BE2C (cell line): ENCODE results near the gene DNAH14.

Experiments
- DNase-seq: peaks from one replicate; pipeline ENCODE4 v3.0.0-alpha.2; 2020
- H3K27me3 ChIP-seq: fragments of 250-450 bp; sonication (Bioruptor Pico); 2 replicates; pipeline ENCODE4 v1.5.1; 2020; ENCODE audit warnings: mild to moderate bottlenecking
- H3K36me3 ChIP-seq: fragments of 250-450 bp; sonication (Bioruptor Pico); 2 replicates; pipeline ENCODE4 v1.5.1; 2020; ENCODE audit warnings: mild to moderate bottlenecking
- H3K4me1 ChIP-seq: fragments of 250-450 bp; sonication (Bioruptor Pico); 2 replicates; pipeline ENCODE4 v1.5.1; 2020
- H3K4me3 ChIP-seq: 2 replicates; pipeline ENCODE4 v1.5.1; 2011; ENCODE audit warnings: low read depth, low read length
- H3K9me3 ChIP-seq: fragments of 250-450 bp; sonication (Bioruptor Pico); 2 replicates; pipeline ENCODE4 v1.5.1; 2020
- TF ChIP-seq, protein P1 (sequence below): IDR thresholded peaks from 2 replicates; pipeline ENCODE4 v1.5.1; 2012; ENCODE audit warnings: mild to moderate bottlenecking, low read depth, low read length

Gene DNAH14

DNA sequence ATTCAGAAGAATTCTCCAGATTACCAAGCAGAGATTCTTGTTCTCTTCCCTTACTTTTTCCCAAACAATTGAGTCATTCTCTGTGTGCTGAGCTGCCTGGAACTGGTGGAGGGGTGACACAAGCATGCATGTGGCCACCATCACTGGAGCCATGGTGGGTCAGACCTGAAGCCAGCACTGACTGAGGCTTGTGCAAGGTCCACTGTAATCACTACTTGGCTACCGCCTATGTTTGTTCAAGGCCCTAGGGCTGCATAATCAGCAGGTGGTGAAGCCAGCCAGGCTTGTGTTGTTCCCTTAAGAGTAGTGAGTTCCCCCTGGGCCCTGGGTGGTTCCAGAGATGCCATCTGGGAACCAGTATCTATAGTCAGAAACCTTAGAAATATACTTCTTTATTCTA is 183.8 kb downstream of the DNAH14 start:
- Histone ChIP-seq H3K36me3 (no peaks in the 10 kb centered on the region), H3K4me1 (no peaks in the 10 kb centered on the region), H3K9me3 (no peaks in the 10 kb centered on the region; the same call in 1 of the 2 replicates), H3K27me3 (no peaks in the 10 kb centered on the region), H3K4me3 (no peak overlapping the region)
- TF ChIP-seq, protein P1, sequence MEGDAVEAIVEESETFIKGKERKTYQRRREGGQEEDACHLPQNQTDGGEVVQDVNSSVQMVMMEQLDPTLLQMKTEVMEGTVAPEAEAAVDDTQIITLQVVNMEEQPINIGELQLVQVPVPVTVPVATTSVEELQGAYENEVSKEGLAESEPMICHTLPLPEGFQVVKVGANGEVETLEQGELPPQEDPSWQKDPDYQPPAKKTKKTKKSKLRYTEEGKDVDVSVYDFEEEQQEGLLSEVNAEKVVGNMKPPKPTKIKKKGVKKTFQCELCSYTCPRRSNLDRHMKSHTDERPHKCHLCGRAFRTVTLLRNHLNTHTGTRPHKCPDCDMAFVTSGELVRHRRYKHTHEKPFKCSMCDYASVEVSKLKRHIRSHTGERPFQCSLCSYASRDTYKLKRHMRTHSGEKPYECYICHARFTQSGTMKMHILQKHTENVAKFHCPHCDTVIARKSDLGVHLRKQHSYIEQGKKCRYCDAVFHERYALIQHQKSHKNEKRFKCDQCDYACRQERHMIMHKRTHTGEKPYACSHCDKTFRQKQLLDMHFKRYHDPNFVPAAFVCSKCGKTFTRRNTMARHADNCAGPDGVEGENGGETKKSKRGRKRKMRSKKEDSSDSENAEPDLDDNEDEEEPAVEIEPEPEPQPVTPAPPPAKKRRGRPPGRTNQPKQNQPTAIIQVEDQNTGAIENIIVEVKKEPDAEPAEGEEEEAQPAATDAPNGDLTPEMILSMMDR = no peak
- DNase-seq = no peak

DNA sequence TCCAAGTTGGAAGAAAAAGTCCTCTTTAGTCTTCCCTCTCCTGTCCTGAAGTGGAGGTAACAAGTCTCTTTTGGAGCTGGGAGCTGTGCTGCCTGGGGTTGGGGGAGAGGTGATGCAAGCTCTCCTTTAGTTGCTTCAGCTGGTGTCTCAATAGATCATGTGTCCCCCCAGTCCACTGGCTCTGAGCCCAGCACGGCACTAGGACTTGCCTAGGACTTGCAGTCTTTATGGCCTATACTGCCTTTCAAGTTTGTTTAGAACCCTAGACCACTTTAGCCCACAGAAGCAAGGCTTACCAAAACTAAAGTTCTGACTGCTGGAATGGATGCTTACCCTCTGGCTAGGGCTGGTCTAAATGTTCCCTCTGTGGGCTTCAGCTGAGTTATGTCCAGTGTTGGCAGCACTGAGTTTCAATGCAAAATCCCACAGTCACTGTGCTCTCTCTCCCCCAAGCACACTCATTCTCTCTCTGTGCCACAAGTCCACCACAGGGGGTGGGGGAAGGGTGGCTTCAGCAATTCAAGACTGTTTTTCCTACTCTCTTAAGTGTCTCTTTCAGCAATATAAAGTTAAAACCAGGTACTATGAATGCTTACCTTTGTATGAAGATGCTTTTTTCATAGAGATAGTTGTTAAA is 185.0 kb downstream of the DNAH14 start:
- no peak overlapping the region for H3K4me3 ChIP-seq
- H3K4me1 ChIP-seq = no peaks in the 10 kb centered on the region
- no peaks in the 10 kb centered on the region; the same call in 1 of the 2 replicates for H3K9me3 ChIP-seq
- DNase-seq = no peak
- no peaks in the 10 kb centered on the region for H3K36me3 ChIP-seq
- TF ChIP-seq, protein P1 = no peak
- no peaks in the 10 kb centered on the region for H3K27me3 ChIP-seq

DNA sequence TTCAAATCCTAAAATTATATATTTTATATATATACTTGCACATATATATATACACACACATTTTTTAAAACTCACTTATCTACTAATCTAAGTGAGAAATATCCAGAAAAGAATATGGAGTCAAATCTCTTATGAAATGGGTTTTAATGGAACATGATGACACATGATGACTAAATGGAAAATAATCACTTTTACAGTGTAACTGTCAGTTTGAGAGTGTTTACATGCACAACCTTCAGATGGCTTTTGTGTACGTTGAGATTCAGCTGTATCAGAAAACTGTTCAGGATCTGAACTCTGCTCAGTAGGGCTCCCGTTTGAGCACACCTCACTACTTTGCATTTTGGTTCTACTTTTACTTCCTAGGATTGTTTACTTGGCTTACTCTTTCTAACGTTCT is 189.8 kb downstream of the DNAH14 start:
- H3K9me3 ChIP-seq = no peaks in the 10 kb centered on the region
- TF ChIP-seq, protein P1 = no peak
- no peak for DNase-seq
- H3K36me3 ChIP-seq = no peaks in the 10 kb centered on the region
- H3K27me3 ChIP-seq = no peaks in the 10 kb centered on the region
- no peak overlapping the region for H3K4me3 ChIP-seq
- no peaks in the 10 kb centered on the region for H3K4me1 ChIP-seq

DNA sequence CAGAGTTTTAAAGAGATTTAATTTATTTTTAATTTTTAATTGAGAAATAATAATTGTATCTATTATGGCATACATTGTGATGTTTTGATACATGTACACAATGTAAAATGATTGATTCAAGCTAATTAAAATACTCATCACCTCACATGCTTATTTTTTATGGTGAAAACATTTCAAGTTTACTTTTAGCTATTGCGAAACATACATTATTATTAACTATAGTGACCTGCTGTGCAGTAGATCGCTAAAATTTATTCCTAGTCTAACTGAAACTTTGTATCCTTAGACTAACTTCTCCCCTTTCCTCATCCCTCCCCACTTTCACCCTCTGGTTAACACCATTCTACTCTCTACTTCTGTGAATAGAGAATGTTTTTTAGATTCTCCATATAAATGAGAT is 191.6 kb downstream of the DNAH14 start:
- DNase-seq = no peak
- TF ChIP-seq, protein P1 = no peak
- no peak overlapping the region for H3K4me3 ChIP-seq
- H3K4me1 ChIP-seq = no peaks in the 10 kb centered on the region
- H3K27me3 ChIP-seq = no peaks in the 10 kb centered on the region
- no peaks in the 10 kb centered on the region for H3K36me3 ChIP-seq
- H3K9me3 ChIP-seq = no peaks in the 10 kb centered on the region

DNA sequence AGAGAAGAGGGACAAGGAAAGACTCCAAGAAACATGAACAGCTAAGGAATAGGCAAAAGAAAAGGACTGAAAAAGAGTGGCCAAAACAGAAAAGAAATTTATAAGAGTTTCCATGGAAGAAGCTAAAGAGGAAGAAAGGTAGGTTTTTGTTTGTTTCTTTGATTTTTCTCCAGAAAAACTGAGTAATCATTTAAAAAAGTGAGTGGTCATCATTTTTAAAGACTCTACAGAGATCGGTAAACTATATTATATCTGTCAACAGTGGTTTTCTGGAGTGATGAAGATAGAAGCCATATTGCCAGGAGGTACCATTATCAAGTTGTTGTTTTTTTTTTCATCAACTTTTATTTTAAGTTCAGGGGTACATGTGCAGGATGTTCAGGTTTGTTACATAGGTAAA is 202.4 kb downstream of the DNAH14 start:
- Histone ChIP-seq H3K36me3 (no peaks in the 10 kb centered on the region), H3K9me3 (no peaks in the 10 kb centered on the region), H3K4me1 (no peaks in the 10 kb centered on the region), H3K4me3 (no peak overlapping the region), H3K27me3 (no peaks in the 10 kb centered on the region)
- TF ChIP-seq, protein P1 = no peak
- DNase-seq = no peak

DNA sequence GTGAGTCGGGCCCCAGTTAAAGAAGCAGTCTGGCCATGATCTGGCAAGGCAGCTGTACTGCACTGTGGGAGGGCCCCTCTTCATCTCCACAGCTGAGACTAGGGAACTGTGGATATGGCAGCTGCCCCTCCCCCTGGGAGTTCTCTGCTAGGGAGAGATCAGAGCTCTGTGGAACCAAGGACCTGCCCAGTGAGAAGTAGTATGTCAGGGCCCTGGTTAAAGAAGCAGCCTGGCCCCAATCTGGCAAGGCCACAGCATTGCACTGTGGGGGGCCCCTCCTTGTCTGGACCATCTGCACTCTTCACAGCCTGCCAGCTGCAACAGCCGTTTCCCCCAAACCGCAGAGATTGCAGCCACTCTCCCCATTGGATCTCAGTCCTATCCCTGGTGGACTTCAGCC is 208.5 kb downstream of the DNAH14 start:
- Histone ChIP-seq H3K27me3 (no peaks in the 10 kb centered on the region), H3K4me3 (no peak overlapping the region), H3K36me3 (no peaks in the 10 kb centered on the region), H3K9me3 (no peaks in the 10 kb centered on the region), H3K4me1 (no peaks in the 10 kb centered on the region)
- TF ChIP-seq, protein P1 = no peak
- DNase-seq = no peak
